Large intestine (tissue), 3 donors: ENCODE measurements around the gene MICAL2. TPM values are rescaled to one million over a fixed set of nuclear protein-coding genes. Genes with fewer than 3 reads are reported as not detected.

Source experiments
- DNase-seq, 2 donors: peaks; one replicate each; pipeline versions ENCODE4 v3.0.0 to v3.0.0-alpha.2; 2013
- H3K27ac ChIP-seq: one replicate; pipeline ENCODE4 v1.5.1; 2013; ENCODE audit warnings: low read length
- H3K27me3 ChIP-seq: 2 replicates; pipeline ENCODE4 v1.6.1; 2013; ENCODE audit warnings: low read length; ENCODE audit not compliant: control insufficient read depth, insufficient read depth
- H3K36me3 ChIP-seq: 2 replicates; pipeline ENCODE4 v1.6.1; 2013; ENCODE audit warnings: low read length; ENCODE audit not compliant: control insufficient read depth, insufficient read depth
- H3K4me1 ChIP-seq: one replicate; pipeline ENCODE4 v1.6.1; 2013; ENCODE audit warnings: low read length; ENCODE audit not compliant: control insufficient read depth, insufficient read depth
- H3K4me3 ChIP-seq: one replicate; pipeline ENCODE4 v1.5.1; 2013; ENCODE audit warnings: low read length
- H3K9me3 ChIP-seq: one replicate; pipeline ENCODE4 v1.6.1; 2013; ENCODE audit warnings: mild to moderate bottlenecking, low read depth, low read length, moderate library complexity; ENCODE audit not compliant: control insufficient read depth
- WGBS: methylation state at CpG from one replicate; pipeline ENCODE4 v1.1.5; 2013; ENCODE audit warnings: low lambda C conversion rate; ENCODE audit not compliant: insufficient coverage; 5-methylcytosine and 5-hydroxymethylcytosine counted together
- polyA plus RNA-seq: library from polyadenylated mRNA; unstranded; fragments of 120-200 nt; gene quantifications from one replicate; pipeline ENCODE4 v1.2.1, GENCODE V29; 2013

MICAL2 gene
- polyA plus RNA-seq, 1 donor: 39.8 TPM

GRCh38 chr11:12270817-12271216, 160.4 kb downstream of the MICAL2 start:
- no CpG with 5 or more reads among the region's 8 CpGs for WGBS
- no peak for DNase-seq
- Histone ChIP-seq H3K27me3 (no peaks in the 10 kb centered on the region), H3K36me3 (no peaks in the 10 kb centered on the region), H3K9me3 (no peaks in the 10 kb centered on the region), H3K27ac (no peak overlapping the region), H3K4me1 (peaks cover 7% of the 10 kb centered on the region), H3K4me3 (no peak overlapping the region)

GRCh38 chr11:12271241-12271640, 160.9 kb downstream of the MICAL2 start:
- Histone ChIP-seq H3K36me3 (no peaks in the 10 kb centered on the region), H3K27me3 (no peaks in the 10 kb centered on the region), H3K4me3 (no peak overlapping the region), H3K9me3 (no peaks in the 10 kb centered on the region), H3K4me1 (peaks cover 7% of the 10 kb centered on the region), H3K27ac (no peak overlapping the region)
- no peak for DNase-seq
- WGBS: no CpG with 5 or more reads among the region's 4 CpGs

- H3K27me3 ChIP-seq: no peaks in the 10 kb centered on the region
- no peak for DNase-seq
- no CpG with 5 or more reads among the region's 6 CpGs for WGBS
- no peak overlapping the region for H3K4me3 ChIP-seq
- H3K27ac ChIP-seq: no peak overlapping the region
- H3K4me1 ChIP-seq: peaks cover 4% of the 10 kb centered on the region
- no peaks in the 10 kb centered on the region for H3K36me3 ChIP-seq
- no peaks in the 10 kb centered on the region for H3K9me3 ChIP-seq
Measured at GRCh38 chr11:12271826-12272366, 161.5 kb downstream of the MICAL2 start.

GRCh38 chr11:12272821-12273617, 162.6 kb downstream of the MICAL2 start:
- no peaks in the 10 kb centered on the region for H3K27me3 ChIP-seq
- no peaks in the 10 kb centered on the region for H3K9me3 ChIP-seq
- no peak overlapping the region for H3K27ac ChIP-seq
- no peak overlapping the region for H3K4me3 ChIP-seq
- H3K4me1 ChIP-seq: peaks cover 4% of the 10 kb centered on the region
- H3K36me3 ChIP-seq: no peaks in the 10 kb centered on the region
- no CpG with 5 or more reads among the region's 15 CpGs for whole genome bisulfite sequencing
- no peak for DNase-seq

GRCh38 chr11:12273618-12273995, 163.2 kb downstream of the MICAL2 start:
- H3K4me1 ChIP-seq: peaks cover 4% of the 10 kb centered on the region
- H3K27ac ChIP-seq: no peak overlapping the region
- H3K27me3 ChIP-seq: no peaks in the 10 kb centered on the region
- no peak overlapping the region for H3K4me3 ChIP-seq
- 100% methylated on average over 1 of the region's 2 CpGs for WGBS
- H3K36me3 ChIP-seq: no peaks in the 10 kb centered on the region
- no peaks in the 10 kb centered on the region for H3K9me3 ChIP-seq
- DNase-seq: no peak

GRCh38 chr11:12274056-12274455, 163.7 kb downstream of the MICAL2 start:
- H3K27ac ChIP-seq: no peak overlapping the region
- no peaks in the 10 kb centered on the region for H3K27me3 ChIP-seq
- DNase-seq: no peak
- 83% methylated on average over 2 of the region's 3 CpGs for WGBS
- peaks cover 5% of the 10 kb centered on the region for H3K4me1 ChIP-seq
- no peaks in the 10 kb centered on the region for H3K9me3 ChIP-seq
- no peak overlapping the region for H3K4me3 ChIP-seq
- H3K36me3 ChIP-seq: no peaks in the 10 kb centered on the region

- no peak for DNase-seq
- Histone ChIP-seq H3K9me3 (no peaks in the 10 kb centered on the region), H3K27ac (no peak overlapping the region), H3K27me3 (no peaks in the 10 kb centered on the region), H3K36me3 (no peaks in the 10 kb centered on the region), H3K4me3 (no peak overlapping the region), H3K4me1 (peaks cover 7% of the 10 kb centered on the region)
- WGBS: 100% methylated on average over 1 of the region's 14 CpGs
Measured at GRCh38 chr11:12274558-12275197, 164.3 kb downstream of the MICAL2 start.

GRCh38 chr11:12275818-12276217, 165.4 kb downstream of the MICAL2 start:
- DNase-seq: no peak
- no CpG with 5 or more reads among the region's 9 CpGs for WGBS
- no peak overlapping the region for H3K4me3 ChIP-seq

GRCh38 chr11:12276356-12276755, 166.0 kb downstream of the MICAL2 start:
- Histone ChIP-seq H3K36me3 (no peaks in the 10 kb centered on the region), H3K9me3 (no peaks in the 10 kb centered on the region), H3K27ac (no peak overlapping the region), H3K4me1 (peaks cover 22% of the 10 kb centered on the region), H3K27me3 (no peaks in the 10 kb centered on the region), H3K4me3 (no peak overlapping the region)
- no peak for DNase-seq
- no CpG with 5 or more reads among the region's 6 CpGs for WGBS

More at GRCh38 chr11:12275818-12276217, 165.4 kb downstream of the MICAL2 start:
- Histone ChIP-seq H3K36me3 (no peaks in the 10 kb centered on the region), H3K27me3 (no peaks in the 10 kb centered on the region), H3K4me1 (peaks cover 17% of the 10 kb centered on the region), H3K9me3 (no peaks in the 10 kb centered on the region), H3K27ac (no peak overlapping the region)

GRCh38 chr11:12276831-12277475, 166.6 kb downstream of the MICAL2 start:
- H3K27ac ChIP-seq: no peak overlapping the region
- no CpG with 5 or more reads among the region's 10 CpGs for WGBS
- H3K36me3 ChIP-seq: no peaks in the 10 kb centered on the region
- H3K27me3 ChIP-seq: no peaks in the 10 kb centered on the region
- peaks cover 22% of the 10 kb centered on the region for H3K4me1 ChIP-seq
- H3K9me3 ChIP-seq: no peaks in the 10 kb centered on the region
- no peak overlapping the region for H3K4me3 ChIP-seq
- DNase-seq: no peak
